HepG2 (cell line): ENCODE measurements around the gene SEPTIN11. TPM values are rescaled to one million over a fixed set of nuclear protein-coding genes. Genes with fewer than 3 reads are reported as not detected.
A peak's percentile ranks its signal among the peaks of the same experiment; 100 is the strongest.

Source experiments
- BRF2 ChIP-seq: sonication (generic); formaldehyde crosslinking; IDR thresholded peaks from 2 replicates; pipeline ENCODE4 v1.8.1; 2022; ENCODE audit warnings: mild to moderate bottlenecking, missing genetic modification reagents
- CEBPG ChIP-seq: IDR thresholded peaks from 2 replicates; pipeline ENCODE4 v1.6.1; 2016
- DMAP1 ChIP-seq: IDR thresholded peaks from 2 replicates; pipeline ENCODE4 v1.6.1; 2016
- ETV5 ChIP-seq: IDR thresholded peaks from 2 replicates; pipeline ENCODE4 v1.6.1; 2018; ENCODE audit warnings: missing biosample characterization, missing genetic modification reagents, inconsistent platforms, borderline replicate concordance
- GLI4 ChIP-seq: sonication (generic); formaldehyde crosslinking; IDR thresholded peaks from 2 replicates; pipeline ENCODE4 v1.5.1; 2020; ENCODE audit warnings: missing genetic modification reagents, mild to moderate bottlenecking, moderate library complexity, borderline replicate concordance
- IRF2 ChIP-seq: IDR thresholded peaks from 2 replicates; pipeline ENCODE4 v1.6.1; 2018; ENCODE audit warnings: missing genetic modification reagents, missing compliant biosample characterization
- NKX3-1 ChIP-seq: sonication (generic); formaldehyde crosslinking; IDR thresholded peaks from 2 replicates; pipeline ENCODE4 v1.5.0; 2020; ENCODE audit warnings: missing genetic modification reagents
- PAXIP1 ChIP-seq: sonication (generic); formaldehyde crosslinking; conservative IDR thresholded peaks from 2 replicates; pipeline ENCODE4 v1.4.0; 2020; ENCODE audit warnings: mild to moderate bottlenecking, missing genetic modification reagents, moderate library complexity
- RBM22 ChIP-seq: fragments of 200-400 bp; formaldehyde crosslinking; optimal IDR thresholded peaks from 2 replicates; pipeline ENCODE3; 2017; ENCODE audit warnings: mild to moderate bottlenecking, low read length, moderate library complexity
- SAFB2 ChIP-seq: sonication (generic); formaldehyde crosslinking; IDR thresholded peaks from 2 replicates; pipeline ENCODE4 v1.5.1; 2020; ENCODE audit warnings: missing genetic modification reagents, low read depth, mild to moderate bottlenecking, borderline replicate concordance
- SOX5 ChIP-seq: IDR thresholded peaks from 2 replicates; pipeline ENCODE4 v1.6.1; 2016; ENCODE audit warnings: borderline replicate concordance
- THAP9 ChIP-seq: sonication (generic); formaldehyde crosslinking; IDR thresholded peaks from 2 replicates; pipeline ENCODE4; 2020; ENCODE audit warnings: missing genetic modification reagents, mild to moderate bottlenecking, borderline replicate concordance
- ZBTB14 ChIP-seq: sonication (generic); formaldehyde crosslinking; IDR thresholded peaks from 2 replicates; pipeline ENCODE4 v1.4.0; 2020; ENCODE audit warnings: missing genetic modification reagents
- ZBTB39 ChIP-seq: sonication (generic); formaldehyde crosslinking; IDR thresholded peaks from 2 replicates; pipeline ENCODE4 v1.5.0; 2020; ENCODE audit warnings: missing genetic modification reagents
- ZNF414 ChIP-seq: sonication (generic); formaldehyde crosslinking; IDR thresholded peaks from 2 replicates; pipeline ENCODE4 v1.5.0; 2020; ENCODE audit warnings: missing genetic modification reagents
- ZNF576 ChIP-seq: sonication (generic); formaldehyde crosslinking; IDR thresholded peaks from 2 replicates; pipeline ENCODE4 v1.4.0; 2020; ENCODE audit warnings: mild to moderate bottlenecking, missing genetic modification reagents
- polyA plus RNA-seq, 8 experiments: library from polyadenylated mRNA; depleted of rRNA in 3 of 8; stranded (reverse) in 7 of 8; unstranded in 1 of 8; fragments of >200 nt; fragmentation: Illumina TruSeq in 4 of 8; extraction: Trizol in 4 of 8; gene quantifications; 2 replicates each; pipeline versions ENCODE4 v1.2.1 to v1.2.3, GENCODE V29; 2011 to 2016; ENCODE audit warnings: low read depth in 4 of 8, missing spikeins in 1 of 8, mixed read lengths in 1 of 8; ENCODE audit not compliant: insufficient read depth in 1 of 8
- total RNA-seq, 5 experiments: library from RNA; depleted of rRNA; stranded (reverse); fragments of >200 nt; fragmentation: Illumina TruSeq; extraction: Trizol; gene quantifications; 2 replicates each; pipeline ENCODE4 v1.2.3, GENCODE V29; 2016; ENCODE audit warnings: low read depth in 1 of 5

SEPTIN11 gene
- total and polyA plus RNA-seq, 2 of the 13 experiments (the other 11 are each of a cell fraction or from before 2014, with no cell fraction given) = 28.9 to 47.3 TPM

- TF ChIP-seq ZNF576 (no peak), ZBTB14 (CRISPR knock-in tag) (peak; percentile 50; the same call in 1 of the 2 replicates), ZNF414 (CRISPR knock-in tag) (no peak), ETV5 (CRISPR knock-in tag) (0 out of 2 replicates have a peak, but pooled peaks have one; percentile 8), DMAP1 (CRISPR knock-in tag) (no peak), SOX5 (CRISPR knock-in tag) (no peak), BRF2 (CRISPR knock-in tag) (0 out of 2 replicates have a peak, but pooled peaks have one; percentile 8), PAXIP1 (no peak), GLI4 (CRISPR knock-in tag) (no peak), RBM22 (no peak), CEBPG (no peak), ZBTB39 (CRISPR knock-in tag) (no peak), THAP9 (CRISPR knock-in tag) (no peak), SAFB2 (CRISPR knock-in tag) (no peak; the same call in 1 of the 2 replicates), IRF2 (CRISPR knock-in tag) (no peak), NKX3-1 (CRISPR knock-in tag) (0 out of 2 replicates have a peak, but pooled peaks have one; percentile 12)
These were observed 752 bp downstream of the SEPTIN11 start (continued) for GRCh38 chr4:76950052-76950955.
